Stimulated activated CD4-positive, alpha-beta T cell treated with anti-CD3 and anti-CD28 coated beads, Interleukin-1b, Interleukin-23, amount 100 ng/mL, for 48 hours (primary cell): Measurements from ENCODE around the gene DDB1.

Experiments used
- DNase-seq: peaks from one replicate; pipeline ENCODE4 v3.0.0-alpha.2; 2020

The DDB1 gene

GRCh38 chr11:61354208-61354607, 21.3 kb upstream of the DDB1 start:
- no peak for DNase-seq

DNA sequence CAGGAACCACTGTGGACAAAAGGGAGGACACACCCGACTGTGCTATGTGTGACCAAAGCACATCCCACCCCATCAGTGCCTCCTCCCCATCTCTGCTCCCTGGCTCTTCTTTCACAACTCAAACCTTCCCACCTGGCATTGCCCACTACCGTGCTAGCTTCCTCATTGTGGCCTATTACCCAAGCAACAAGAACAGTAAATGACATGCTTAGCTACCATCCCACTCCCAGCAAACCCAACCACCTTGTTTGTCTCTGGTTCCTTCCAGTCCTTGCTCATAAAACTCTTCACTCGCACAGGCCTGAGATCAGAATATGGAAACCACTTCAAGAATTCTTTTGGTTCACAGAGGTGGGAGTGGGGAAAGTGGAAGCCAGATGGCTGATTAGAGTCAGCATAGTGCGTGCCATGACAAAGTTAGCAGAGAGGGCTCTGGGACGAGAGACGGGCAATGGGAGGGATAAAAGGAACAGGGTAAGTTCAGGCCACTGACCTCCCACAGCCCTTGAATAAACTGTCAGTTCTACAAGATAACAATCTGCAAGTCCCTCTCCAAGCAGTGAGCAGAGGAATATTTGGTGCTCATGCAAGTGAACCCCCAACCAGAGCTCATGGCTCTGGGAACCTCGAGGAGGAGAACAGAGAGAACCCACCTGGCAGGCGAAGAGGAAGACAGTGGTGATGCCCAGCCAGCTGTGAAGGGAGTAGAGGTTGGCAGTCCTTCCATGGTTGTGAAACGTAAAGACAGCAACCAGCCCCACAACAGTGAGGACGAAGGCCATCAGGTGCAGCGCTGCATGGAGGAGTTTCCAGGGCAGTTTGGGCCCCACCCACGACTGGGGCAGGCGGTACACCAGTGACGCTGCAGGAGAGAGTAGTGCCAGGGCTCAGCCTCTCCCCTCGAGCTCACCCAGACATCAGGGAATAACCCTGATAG, 20.5 kb upstream of the DDB1 start:
- no peak for DNase-seq

DNA sequence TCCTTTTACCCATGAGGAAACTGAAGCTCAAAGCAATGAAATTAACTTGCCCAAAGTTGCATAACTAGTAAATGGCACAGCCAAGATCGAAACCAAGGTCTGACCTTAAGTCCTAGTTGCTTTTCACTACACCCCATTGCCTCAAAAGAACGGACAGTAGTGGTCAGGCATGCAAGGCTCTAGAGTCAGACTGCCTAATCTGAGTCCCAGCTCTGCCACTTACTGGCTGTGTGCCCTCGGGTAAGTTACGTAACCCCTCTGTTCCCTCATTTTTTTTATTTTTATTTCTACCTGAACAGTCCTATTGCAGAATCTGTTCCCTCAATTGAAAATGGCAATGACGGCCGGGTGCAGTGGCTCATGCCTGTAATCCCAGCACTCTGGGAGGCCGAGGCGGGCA, 19.1 kb upstream of the DDB1 start:
- DNase-seq: no peak

DNA sequence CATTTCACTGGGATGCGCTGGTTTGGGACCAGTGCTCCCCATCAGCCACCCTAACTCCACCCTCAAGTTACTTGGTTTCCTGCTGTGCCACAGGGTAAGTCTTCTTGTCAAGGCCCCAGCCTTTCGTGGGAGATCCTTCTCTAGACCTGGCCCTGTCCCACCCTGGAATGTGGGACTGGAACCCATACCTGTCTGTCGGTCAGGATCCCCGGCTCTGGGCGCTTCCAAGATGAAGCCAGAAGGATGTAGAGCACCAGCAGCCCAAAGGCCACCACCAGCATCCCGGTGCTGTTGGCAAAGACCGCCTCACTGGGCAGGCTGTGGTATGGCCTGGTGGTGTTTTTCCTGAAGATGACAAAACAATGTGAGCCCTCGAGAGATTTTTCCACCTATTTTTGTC, 17.9 kb upstream of the DDB1 start:
- DNase-seq: no peak

DNA sequence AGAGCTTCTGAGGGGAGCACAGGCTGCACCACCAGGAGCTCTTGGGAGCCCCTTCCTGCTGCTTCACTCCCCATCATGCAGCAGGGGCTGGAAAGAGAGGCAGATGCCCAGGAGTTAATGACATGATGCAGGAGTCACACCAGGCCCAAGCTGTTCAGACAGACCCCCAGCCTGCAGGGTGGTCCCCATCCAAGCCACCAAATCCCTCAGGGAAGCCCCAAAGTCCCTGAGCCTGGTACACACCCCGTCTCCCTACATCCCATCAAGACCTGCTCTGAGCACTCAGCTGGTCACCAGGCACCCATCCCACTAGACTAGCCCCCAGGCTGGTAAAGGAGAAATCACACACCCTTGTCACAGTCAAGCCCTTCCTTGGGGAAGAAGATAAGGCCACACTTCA, 17.4 kb upstream of the DDB1 start:
- no peak for DNase-seq

DNA sequence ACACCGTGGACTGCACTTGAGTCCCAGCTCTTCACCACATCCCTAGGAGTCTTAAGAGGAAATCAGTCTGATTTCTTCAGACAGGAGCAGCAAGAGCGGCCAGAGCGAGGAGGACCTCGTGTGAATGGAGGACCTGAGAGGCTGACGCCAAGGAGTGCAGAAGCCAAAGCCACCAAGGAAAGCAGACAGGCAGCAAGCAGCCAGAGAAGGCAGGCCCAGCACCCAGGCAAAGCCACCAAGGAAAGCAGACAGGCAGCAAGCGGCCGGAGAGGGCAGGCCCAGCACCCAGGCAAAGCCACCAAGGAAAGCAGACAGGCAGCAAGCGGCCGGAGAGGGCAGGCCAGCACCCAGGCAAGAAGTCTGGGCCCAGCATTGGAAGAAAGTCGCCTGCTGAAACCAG, 17.0 kb upstream of the DDB1 start:
- no peak for DNase-seq

DNA sequence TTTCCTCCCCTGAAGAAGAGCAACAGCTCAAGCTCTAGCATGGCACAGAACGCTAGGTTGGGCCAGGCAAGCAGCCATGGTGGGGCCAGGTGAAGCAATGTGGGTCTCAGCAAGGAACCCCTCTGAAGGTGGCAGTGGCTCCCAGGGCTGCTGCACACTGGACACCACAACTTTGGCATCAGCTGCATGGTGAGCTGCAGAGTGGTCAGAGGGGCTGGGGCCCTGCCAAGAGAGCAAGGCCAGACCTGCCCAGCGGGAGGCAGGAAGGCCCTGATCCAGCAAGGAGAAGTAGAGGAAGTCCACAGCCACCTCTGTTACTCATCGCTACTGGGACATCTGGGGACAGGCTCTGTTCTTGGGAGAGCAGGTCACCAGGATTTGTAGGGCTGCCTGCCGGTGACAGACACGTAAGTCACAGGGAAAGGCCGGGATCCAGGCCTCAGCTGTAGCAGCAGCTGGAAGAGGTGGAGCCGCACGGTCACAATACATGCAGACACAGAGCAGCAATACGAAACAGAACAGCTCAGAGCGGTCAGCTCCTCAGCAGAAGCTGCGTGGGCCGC, 16.4 kb upstream of the DDB1 start:
- no peak for DNase-seq

GRCh38 chr11:61347916-61348461, 15.1 kb upstream of the DDB1 start:
- DNase-seq: no peak

- no peak for DNase-seq
Measured at GRCh38 chr11:61345954-61346843, 13.3 kb upstream of the DDB1 start.

GRCh38 chr11:61345170-61345610, 12.3 kb upstream of the DDB1 start:
- DNase-seq: no peak

DNA sequence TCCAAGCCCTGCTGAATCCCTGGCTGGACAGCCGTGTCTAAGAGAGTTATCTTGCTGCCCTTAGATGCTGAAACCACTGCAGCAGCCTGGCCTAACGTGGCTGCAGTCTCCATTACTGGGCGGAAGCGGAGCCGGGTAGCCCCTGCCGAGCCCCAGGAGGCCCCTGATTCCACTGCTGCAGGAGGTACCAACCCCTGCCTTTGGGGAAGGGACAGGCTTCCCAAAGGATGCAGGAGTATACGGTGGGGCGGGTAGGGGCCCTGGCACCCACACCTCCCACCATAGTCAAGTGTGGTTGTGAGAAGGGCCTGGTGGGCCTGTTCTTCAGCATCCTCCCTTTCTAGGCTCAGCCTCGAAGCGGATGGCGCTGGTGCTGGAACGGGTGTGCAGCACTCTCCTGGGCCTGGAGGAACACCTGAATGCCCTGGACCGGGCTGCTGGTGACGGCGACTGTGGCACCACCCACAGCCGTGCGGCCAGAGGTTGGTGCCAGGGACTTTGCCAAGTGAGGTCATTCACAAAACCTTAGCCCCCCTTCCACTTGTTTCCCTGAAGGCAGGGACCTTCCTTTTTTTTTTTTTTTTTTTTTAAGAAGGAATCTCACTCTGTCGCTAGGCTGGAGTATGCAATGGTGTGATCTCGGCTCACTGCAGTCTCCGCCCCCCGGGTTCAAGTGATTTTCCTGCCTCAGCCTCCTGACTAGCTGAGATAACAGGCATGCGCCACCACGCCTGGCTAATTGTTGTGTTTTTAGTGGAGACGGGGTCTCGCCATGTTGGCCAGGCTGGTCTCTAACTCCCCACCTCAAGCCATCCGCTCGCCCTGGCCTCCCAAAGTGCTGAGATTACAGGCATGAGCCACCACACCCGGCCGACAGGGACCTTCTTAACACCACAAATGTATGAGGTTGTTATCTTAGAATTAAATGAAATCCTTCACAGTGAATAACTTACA, 11.2 kb upstream of the DDB1 start:
- no peak for DNase-seq

GRCh38 chr11:61342207-61342803, 9.4 kb upstream of the DDB1 start:
- no peak for DNase-seq

GRCh38 chr11:61341706-61342105, 8.8 kb upstream of the DDB1 start:
- no peak for DNase-seq

- no peak for DNase-seq
Measured at GRCh38 chr11:61340979-61341378, 8.1 kb upstream of the DDB1 start.

DNA sequence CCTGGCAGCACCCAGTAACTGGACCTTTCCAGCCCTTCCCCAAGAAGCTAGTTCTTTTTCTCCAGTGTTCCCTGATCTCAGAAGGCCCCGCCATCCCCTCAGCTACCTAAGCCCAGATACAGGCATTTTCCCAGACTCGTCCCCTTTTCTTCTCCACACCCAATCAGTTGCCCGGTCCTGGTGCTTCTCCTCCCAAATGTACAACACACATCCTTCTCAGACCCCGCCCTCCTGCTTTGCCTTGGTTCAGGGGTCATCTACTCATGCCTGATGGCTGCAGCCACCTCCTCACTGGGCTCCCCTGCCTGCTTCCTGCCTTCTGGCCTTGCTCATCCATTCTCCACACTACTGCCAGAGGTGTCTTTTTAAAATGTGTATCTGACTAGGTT, 6.6 kb upstream of the DDB1 start:
- no peak for DNase-seq

- DNase-seq: no peak
Measured at GRCh38 chr11:61338783-61339489, 6.0 kb upstream of the DDB1 start.

DNA sequence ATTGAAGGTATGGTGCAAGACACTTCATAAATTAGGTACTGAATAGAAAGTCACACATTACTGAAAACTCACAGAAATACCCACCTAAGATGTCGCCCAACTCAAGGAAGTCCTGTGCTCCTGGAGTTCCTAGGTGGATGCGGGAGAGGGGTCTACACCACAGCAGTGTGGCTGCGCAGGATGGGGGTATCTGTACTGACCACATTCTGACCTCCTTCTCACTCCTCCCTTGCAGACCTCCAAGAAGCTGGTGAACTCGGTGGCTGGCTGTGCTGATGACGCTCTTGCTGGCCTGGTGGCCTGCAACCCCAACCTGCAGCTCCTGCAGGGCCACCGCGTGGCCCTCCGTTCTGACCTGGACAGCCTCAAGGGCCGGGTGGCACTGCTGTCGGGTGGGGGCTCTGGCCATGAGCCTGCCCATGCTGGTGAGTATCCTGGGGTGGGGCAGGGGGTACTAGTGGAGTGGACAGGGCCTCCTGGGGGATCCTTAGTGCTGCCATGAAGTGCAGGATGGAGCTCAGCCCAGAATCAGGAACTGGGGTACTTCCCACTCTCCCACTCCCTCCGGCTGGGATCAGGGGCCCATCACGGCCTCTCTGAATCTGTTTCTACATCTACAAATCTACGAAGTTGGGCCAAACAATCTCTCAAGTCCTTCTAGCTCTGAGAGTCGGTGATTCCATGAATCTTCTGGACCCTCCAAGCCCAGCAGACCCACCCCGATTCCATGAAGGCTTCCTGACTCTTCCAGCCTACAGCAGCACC, 5.0 kb upstream of the DDB1 start:
- DNase-seq: no peak

DNA sequence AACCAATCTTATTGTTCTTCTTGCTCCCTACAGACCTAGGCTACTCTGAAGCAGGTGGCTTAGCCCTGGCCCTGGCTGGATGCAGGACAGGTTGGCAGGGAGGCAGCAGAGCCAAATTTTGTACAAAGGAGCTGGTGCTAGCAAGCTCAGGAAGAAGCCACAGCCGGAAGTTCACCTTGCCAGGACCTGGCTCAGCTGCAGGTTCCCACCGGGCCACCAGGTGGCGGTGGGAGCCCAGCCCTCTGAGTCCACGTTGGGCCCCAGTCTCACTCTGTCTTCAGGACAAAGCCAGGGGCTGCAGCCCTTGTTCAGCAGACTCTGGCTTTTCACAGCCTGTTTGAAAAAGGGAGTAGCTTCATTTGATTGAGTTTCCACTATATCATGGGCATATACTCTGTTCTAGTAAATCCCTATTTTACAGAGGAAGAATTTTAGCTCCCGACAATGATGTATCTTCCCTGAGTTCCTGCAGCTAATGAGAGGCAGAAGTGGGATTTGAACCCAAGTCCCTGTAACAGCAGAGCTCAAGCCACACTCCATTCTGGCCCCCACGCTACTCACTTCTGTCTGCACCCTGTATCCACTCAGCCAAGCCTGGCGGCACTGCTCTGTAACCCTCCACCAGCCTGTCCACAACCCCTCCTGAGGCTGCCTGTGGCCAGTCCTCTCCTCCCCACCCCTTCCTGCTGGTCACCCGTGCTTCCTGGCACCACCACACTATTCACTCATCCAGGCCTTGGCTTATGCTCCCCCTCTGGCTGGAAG, 3.4 kb upstream of the DDB1 start:
- peak; percentile 82 for DNase-seq

DNA sequence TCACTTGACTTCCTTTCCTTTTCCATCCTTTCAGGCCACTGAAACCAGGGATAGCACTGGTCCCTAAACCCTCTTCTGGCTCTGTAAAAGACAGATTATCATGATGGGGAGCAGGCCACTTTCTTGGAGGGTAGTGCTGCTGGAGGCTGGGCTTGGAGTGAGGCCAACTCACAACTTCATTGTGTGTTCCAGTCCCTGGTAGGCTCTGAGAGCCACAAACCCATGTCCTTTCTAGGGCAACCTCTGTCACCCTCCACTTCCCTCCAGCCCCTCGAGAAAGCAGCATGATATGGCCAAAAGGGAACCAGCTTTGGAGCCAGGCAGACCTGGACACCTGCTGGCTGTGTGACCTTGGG, 2.4 kb upstream of the DDB1 start:
- no peak for DNase-seq
